HG03460 (cell line): ENCODE measurements around the gene POU2F1.
"Not testable (repeated sequence)": the region's sequence is repeated elsewhere in the genome, so short reads cannot be mapped to it uniquely, and the experiment has no call there.

ENCODE experiments used
- ATAC-seq: cut with Tn5 transposase; IDR thresholded peaks from one replicate; pipeline ENCODE4 v1.9.1; 2021; ENCODE audit not compliant: unreplicated experiment

POU2F1 gene

DNA sequence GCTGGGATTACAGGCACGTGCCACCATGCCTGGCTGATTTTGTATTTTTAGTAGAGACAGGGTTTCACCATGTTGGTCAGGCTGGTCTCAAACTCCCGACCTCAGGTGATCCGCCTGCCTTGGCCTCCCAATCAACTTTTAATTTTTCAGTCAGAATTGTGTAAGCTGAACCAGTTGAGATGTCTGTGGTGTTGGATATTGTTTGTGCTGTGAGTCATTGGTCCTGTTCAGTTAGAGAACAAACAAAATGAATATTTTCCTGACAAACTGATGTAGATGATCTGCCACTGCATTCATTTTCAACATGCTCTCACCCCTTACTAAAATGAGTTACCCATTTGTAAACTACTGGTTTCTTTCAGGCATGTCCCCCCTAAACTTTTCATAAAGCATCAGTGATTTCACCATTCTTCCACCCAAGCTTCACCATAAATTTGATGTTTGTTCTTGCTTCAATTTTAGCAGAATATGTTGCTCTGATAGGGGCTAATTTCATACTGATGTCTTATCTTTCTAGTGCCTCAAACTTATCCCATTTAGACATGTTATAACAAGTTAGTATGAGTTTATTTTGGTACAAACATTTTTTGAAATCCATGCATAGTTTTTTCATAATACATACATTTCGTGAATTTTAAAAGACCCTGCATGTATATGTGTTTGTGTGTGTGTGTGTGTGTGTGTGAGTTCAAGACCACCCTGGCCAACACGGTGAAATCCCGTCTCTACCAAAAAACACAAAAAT, 15.2 kb upstream of the POU2F1 start:
- not testable (repeated sequence) for ATAC-seq

DNA sequence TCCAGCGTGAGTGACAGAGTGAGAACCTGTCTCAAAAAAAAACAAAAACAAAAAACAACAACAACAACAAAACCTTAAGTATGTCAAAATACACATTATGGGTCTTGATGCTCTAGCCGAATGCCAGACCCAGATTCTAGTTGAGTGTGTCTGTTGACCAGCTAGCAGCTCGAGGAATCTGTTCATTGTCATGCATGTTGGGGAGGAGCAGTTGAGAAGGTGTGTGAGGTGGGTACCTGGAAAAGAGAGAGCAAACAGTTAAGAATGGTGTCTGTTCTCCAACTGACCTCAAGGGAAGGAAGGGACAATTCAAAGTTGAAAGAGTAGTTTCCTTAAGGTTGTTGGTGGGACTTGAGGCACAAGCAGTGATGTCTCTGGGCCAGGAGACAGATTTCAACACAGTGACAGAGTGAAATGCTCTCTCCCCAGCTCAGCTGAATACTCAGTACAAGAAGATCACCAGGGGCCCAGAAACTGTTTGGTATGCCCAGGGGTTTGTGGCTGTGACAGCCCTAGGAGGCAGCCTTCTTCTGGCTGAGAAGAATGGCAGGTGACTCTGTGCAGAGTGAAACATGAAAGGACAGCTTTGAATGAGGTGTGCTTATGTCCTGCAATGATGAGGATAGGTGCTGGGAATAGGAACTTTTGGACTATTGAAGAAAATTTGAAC, 14.4 kb upstream of the POU2F1 start:
- ATAC-seq = no peak

DNA sequence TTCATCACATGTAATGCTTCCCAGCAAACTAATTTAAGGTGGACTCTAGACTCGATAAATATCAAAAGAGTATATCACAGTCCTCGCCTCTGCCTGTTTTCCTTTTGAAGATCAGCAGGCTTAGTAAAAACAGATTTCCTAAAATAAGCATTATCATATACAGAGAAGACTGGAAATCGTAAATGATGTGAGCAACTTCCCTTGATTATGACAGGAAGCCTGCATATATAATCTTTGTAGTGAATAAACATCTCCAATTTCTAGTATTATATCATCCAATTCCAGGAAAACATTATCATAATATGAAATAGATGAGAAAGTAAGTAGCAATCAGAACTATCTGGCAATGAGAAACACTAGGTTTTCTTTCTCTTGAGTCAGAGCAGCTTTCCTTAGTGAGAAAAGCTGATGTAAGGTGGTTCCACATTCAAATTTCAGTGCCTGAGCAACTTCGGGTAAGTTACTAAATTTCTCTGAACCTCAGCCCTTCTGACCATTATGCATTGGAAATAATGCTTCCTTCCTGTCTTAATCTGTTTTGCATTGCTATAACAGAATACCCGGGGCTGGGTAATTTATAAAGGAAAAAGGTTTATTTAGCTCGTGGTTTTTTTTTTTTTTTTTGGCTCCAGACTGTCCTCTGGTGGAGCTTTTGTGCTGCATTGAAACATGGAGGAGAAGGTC, 12.6 kb upstream of the POU2F1 start:
- no peak for ATAC-seq

DNA sequence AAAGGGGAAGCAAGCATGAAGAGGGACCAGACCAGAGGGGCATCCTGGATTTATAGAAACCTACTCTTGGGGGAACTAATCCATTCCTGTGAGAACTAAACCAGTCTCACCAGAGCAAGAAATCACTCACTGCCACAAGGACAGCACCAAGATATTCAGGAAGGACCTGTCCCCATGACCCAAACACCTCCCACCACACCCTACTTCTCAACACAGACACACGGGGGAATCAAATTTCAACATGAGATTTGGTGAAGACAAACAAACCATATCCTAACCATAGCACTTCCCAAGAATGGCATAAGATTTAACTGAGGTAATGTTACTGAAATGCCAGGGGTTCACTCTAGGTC, 12.1 kb upstream of the POU2F1 start:
- ATAC-seq = no peak

DNA sequence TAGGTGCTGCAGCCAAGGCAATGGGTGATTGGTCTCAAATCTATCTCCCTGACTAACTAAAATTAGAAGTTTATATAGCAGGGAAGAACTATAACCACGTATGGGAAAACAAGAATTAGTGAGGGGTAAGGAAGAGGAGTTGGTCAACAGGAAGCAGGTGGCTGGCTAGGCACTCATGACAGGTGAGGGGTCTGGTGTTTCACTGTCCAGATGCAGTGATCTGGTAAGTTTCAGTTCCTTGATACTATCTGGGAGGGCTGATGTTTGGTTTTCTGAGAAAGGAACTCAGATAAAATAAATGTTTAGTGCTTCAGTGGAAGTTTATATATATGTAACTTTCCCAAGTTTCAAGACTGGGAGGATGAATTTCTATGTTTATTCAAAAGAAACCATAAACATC, 11.6 kb upstream of the POU2F1 start:
- ATAC-seq = no peak

DNA sequence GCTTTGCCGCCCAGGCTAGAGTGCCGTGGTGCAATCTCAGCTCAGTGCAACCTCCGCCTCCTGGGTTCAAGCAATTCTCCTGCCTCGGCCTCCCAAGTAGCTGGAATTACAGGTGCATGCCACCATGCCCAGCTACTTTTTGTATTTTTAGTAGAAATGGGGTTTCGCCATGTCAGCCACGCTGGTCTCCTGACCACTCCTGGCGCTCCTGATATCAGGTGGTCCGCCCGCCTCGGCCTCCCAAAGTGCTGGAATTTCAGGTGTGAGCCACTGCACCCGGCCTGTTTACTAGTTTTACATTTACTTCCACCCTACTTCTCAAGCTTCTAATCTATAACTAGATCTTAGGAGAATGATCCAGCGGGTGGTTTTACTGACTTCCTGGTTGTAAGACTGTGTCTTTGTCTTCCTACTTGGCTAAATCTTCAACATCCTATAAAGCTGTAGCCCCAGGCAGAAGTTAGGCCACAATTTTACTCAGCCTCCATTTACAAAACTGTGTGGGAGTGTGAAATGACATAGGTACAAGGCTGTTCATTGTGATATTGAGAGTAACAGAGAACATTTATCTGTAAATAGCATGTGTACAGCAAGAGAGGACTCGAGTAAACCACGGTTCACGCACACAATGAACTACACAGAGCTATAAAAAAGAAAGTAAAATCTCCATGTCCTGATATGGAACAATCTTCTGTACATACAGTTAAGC, 9.6 kb upstream of the POU2F1 start:
- ATAC-seq = no peak

DNA sequence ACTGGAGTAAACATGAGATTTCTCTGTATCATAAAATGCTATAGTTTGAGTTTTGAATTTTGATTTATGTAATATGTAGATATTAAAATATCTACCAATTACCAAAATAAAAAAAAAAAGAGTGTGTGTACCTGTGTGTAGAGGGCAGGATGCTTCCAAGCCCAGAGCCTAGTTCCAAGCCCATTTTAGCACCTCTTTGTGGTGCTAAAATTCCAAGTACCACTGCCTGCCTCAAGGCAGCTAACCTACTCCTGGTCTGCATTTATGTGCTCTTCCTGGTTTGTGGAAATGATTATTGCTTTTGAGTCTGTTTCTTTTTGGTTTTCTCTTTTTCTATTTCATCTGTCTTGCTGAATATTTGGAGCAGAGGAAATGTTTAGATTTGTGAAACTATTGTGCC, 8.7 kb upstream of the POU2F1 start:
- no peak for ATAC-seq

DNA sequence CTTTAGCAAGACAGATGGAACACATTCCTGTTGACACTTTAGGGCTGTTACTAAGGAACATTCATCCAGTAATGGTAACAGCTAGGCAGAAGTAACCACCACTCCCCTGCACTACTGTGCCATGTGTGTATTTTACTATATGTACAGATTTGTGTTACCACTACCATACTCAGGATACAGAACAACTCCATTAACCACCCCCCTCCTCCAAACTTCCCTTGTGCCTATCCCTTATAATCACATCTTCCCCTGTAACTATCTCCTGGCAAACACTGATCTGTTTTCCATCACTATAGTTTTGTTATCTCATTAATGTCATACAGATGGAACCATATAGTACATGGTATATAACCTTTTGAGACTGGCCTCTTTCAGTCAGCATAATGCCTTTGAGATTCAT, 3.9 kb upstream of the POU2F1 start:
- ATAC-seq = no peak

DNA sequence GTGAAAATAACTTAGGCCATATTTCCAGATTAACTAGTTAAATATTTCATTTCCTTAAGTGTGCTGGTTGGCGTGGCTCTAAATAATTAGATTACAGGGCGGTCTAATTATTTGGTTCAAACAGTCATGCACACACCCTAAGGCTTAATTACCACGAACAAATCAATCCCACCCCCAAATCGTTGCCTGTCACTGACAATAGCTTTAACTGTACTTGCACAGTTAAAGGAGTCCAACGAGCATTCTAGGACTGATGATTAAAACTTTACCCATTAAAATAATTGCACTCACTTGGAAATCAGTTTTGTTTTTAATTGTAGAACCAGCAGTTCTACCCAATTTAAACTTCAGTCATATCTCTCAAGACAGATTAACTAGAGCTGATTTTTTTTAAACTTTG, 1.5 kb upstream of the POU2F1 start:
- ATAC-seq = no peak

DNA sequence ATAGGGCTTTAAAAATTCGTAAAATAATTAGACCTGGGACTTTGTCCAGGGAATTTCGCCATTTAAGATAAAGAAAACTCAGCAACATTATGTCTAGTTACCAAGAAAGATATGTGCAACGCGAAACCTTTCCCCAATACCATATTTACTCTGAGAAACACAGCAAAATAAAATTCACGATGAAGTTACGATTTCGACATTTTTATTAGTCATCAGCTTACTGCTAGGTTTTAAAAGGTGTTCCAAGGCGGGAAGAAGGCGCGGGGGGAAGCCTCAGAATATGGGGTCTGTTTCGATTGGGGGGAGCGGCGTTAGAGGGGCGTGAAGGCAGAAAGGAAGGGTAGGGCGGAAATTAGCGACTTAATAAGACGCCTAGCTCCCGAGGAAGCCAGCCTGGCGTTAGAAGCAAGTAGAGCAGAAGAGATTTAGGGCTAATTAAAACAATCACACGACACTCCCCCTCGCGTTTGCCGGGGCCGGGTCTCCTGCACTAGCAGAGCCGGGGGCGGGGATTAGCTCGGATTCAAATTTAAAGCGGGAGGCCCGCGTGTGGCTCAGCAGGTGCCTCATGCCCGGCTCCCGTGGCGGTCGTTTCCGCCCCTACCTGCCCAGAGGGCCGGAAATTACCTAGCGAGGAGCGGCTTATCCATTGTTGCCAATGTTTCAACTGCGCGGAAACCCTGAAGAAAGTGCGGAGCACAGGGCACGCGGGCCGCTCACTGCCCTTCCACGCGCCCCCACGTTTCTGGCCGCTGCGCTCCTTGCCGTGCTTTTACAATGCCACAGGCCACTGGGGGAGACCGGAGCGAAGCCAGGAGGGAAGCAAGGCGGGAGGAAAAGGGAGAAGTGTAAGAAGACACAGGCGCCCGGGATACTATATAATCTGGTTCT, 795 bp upstream of the POU2F1 start:
- peak; percentile 38 for ATAC-seq

DNA sequence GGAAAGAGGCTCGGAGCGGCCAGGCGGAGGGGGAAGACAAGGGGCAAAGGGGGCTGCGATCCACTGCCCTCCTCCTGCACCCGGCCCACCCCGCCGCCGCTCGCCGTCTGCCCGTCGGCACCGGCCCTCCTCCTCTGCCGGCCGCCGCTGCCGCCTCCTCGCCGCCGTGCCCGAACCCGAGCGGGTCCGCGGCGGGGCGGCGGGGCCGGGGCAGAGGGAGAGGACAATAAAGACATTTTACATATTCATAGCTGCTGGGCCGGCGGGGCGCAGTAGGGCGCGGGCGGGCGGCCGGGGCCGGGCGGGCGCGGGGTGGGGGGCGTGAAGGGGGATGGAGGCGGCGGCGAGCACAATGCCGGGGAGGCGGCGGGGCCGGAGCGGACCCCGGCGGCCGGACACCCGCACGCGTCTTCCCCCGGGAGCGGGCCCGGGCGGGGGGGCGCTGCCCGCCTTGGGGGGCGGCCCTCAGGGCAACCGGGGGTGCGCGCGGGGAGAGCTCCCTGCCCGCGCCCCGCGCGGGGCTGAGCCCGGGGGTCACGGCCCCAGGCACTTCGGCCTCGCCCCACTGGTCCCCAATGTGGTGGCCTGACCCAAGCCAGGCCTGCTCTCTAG, 546 bp downstream of the POU2F1 start:
- ATAC-seq = peak; percentile 4

DNA sequence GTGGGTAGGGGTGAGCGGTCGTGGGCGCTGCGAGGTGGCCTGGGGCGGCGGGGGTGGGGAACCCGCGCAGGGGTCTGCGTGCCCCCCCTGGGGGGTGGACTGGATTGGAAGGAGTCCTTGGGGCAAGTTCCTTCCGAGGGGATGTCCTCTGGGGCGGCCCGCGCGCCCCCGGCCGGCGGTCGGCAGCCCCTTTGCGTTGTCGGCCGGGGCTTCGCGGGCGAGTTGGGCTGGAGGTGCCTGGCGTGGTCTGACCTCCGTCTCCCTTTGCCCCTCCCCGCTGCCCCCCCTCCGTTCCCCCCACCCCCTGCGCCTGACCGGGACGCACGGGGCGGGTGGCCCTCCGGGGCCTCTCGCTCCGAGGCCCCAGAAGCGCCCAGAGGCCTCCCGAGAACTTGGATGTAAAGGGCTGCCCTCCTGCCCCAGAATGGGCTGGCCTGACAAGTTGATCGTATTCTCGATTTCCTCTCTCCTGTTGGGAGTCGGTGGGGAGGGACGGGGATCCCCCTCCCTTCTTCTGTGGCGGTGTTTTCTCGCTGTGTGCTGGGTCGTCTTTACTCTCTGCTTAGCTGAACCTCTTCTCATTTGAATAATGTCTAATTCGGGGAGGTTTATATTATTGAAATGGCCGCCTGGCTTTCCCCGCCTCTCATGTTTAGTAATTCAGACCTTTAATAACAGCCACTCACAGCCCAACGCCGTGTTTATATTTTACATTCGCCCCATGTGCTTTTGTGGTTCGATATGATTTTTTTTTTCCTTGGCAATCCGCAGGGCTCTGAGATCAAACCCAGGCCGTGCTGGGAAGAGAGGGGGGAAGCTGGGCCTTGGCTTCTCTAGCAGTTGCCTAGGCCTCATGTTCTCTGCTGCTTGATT, 1.3 kb downstream of the POU2F1 start:
- ATAC-seq = peak; percentile 50

DNA sequence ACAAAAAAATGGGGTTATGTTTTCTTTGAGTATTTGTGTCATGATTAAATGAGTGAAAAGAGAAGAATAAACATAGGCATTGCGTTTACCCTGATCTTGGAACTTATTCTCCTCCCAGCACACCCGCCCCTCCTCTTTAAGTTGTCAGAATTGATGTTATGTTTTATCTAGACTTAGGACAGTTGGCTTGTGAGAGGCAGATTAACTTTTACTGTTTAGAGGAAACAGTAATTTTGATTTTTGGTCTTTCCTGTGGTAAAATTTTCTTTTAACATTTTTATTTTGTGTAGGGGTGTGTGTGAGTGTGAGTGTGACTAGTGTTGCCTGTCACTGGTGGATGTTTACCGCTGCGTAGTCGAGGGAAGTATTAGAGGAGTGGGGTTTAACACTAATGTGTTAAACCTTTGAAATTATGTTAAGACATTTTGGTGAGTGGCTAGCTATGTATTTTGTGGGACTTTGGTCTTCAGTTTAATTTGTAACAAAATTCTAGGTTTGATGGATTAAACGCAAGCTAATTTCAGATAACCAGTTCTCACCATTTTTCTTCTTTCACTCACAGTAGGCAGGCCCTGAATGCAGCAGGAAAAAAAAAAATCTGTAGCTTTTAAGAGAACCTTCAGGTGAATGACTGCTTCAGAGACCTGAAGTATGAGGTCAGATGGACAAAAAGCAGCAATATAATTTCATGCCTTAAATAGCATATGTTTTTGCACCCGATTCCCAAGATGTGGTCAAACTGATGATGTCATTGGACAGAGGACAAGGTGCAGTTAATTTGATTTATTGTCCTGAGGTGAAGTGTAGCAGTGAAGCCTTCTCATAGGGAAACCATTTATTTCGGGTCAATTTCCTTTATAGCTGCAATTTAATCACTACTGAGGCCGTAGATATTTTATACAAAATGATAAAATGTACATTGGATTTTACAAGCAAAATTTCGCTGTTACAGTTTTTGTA, 2.7 kb downstream of the POU2F1 start:
- ATAC-seq = no peak

DNA sequence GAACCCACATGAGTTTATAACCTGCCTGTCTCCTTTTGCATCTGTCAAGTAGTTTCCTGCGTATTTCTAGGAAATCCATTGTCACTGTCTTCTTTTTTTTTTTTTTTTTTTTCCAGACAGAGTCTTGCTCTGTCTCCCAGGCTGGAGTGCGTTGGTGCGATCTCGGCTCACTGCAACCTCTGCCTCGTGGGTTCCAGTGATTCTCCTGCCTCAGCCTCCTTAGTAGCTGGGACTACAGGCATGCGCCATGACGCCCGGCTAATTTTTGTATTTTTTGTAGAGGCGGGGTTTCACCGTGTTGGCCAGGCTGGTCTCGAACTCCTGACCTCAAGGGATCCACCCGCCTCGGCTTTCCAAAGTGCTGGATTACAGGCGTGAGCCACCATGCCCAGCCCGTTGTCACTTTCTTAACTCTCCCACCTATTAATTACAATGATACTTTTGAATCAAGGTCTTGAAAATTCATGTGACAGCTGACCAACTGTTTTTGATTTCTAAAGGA, 4.1 kb downstream of the POU2F1 start:
- ATAC-seq = not testable (repeated sequence)

DNA sequence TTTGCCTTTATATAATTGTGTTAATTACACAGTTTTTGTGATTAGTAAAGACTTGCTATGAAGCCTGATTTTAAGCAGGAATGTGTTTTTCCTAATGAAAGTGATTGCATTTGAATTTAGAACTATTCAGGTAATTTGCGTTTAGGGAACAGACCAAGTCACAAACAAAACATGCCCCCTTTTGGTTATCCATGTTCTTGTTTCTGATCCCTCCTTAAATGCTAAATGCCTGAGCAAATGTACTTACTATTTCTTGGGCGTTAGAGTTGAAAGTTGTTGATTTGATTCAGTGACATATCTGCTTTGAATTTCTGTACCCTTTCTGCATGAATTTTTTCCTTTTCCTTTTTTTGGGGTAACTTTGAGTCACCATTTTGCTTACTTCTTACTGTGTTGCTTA, 5.2 kb downstream of the POU2F1 start:
- ATAC-seq = no peak

DNA sequence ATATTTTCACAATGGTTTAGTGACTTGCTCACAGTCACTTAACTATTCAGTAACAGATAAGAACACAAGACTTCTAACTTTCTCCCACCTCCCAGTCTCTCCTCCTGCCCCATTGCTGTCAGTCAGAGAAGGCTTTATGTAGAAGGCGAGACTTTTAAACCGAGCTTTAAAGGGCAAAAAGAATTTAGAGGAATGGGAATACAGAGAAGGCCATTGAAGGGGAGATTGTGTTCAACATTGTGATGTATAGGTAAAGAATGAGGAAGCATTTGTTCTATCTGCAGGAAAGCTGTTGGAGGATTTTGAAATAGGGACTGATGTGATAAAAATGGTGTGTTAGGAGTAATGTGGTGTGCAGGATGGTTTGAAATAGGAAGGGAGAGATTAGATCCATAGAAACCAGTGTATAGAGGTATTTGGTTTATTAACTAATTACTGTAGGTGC, 7.3 kb downstream of the POU2F1 start:
- no peak for ATAC-seq

DNA sequence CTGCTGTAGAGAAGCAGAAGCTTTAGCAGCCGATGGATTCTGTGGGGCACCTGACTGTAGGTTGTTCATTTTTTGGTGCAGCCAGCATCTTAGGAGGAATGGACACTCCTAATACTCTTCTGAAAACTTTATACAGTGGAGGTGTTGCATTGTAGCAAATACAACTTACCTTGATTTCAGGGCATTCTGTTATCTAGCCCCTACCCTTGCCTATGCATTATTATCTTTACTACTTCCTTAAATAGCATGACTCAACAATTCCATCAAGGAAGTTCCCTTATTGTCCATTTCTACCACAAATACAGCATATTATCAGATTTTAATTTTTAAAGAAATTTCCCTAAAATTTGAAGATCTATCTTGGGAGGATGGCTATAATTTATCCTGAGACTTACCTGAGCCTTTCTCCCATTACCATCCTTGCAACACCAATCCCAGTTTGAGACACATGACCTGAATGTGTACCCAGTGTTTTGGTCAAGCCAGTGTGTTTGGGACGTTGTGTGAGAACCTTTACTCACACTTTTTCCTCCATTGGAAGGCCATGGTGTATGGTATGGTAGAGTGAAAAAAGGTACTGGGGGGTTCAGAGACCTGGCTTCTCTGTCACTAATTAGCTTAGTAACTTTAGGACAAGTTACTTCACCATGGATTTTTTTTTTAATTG, 9.2 kb downstream of the POU2F1 start:
- ATAC-seq = no peak
